NCI-H2196 treated with DMSO at 0.1 percent for 48 hours (cell line): Measurements from ENCODE around the gene GUCY1B1.

Experiments
- DNase-seq: peaks from one replicate; lab custom pipeline; 2025; ENCODE audit not compliant: unreplicated experiment; lab: John Stamatoyannopoulos, UW

Gene GUCY1B1

GRCh38 chr4:155799116-155799793 lies 40.4 kb downstream of the GUCY1B1 start:
- no peak for DNase-seq

- no peak for DNase-seq
Observed at GRCh38 chr4:155799794-155800123, 40.9 kb downstream of the GUCY1B1 start.

- no peak for DNase-seq
Observed at GRCh38 chr4:155800685-155801343, 42.0 kb downstream of the GUCY1B1 start.

- no peak for DNase-seq
Observed at GRCh38 chr4:155802190-155802959, 43.6 kb downstream of the GUCY1B1 start.

- no peak for DNase-seq
Observed at GRCh38 chr4:155805016-155805415, 46.2 kb downstream of the GUCY1B1 start.

- DNase-seq: no peak
Observed at GRCh38 chr4:155807021-155807420, 48.2 kb downstream of the GUCY1B1 start.

- peak; percentile 29 for DNase-seq
Observed at GRCh38 chr4:155809835-155810234, 51.0 kb downstream of the GUCY1B1 start.

- no peak for DNase-seq
Observed at GRCh38 chr4:155811083-155811482, 52.3 kb downstream of the GUCY1B1 start.

- DNase-seq: no peak
Observed at GRCh38 chr4:155818639-155819038, 59.8 kb downstream of the GUCY1B1 start.

GRCh38 chr4:155819066-155819465 lies 60.2 kb downstream of the GUCY1B1 start:
- DNase-seq: no peak

GRCh38 chr4:155820887-155821518 lies 62.2 kb downstream of the GUCY1B1 start:
- DNase-seq: no peak

GRCh38 chr4:155822572-155822971 lies 63.8 kb downstream of the GUCY1B1 start:
- no peak for DNase-seq

- DNase-seq: no peak
Observed at GRCh38 chr4:155828628-155829027, 69.8 kb downstream of the GUCY1B1 start.

- no peak for DNase-seq
Observed at GRCh38 chr4:155832664-155833063, 73.8 kb downstream of the GUCY1B1 start.

- DNase-seq: no peak
Observed at GRCh38 chr4:155837203-155837796, 78.5 kb downstream of the GUCY1B1 start.

GRCh38 chr4:155842080-155842479 lies 83.3 kb downstream of the GUCY1B1 start:
- DNase-seq: no peak

GRCh38 chr4:155846929-155847328 lies 88.1 kb downstream of the GUCY1B1 start:
- no peak for DNase-seq

- DNase-seq: no peak
Observed at GRCh38 chr4:155849042-155849441, 90.2 kb downstream of the GUCY1B1 start.

GRCh38 chr4:155853189-155853588 lies 94.4 kb downstream of the GUCY1B1 start:
- DNase-seq: no peak

GRCh38 chr4:155854582-155855226 lies 95.9 kb downstream of the GUCY1B1 start:
- no peak for DNase-seq

- no peak for DNase-seq
Observed at GRCh38 chr4:155855897-155856296, 97.1 kb downstream of the GUCY1B1 start.
